ENCODE data around the gene LRP8.

GRCh38 chr1:53220962-53221286 lies 106.9 kb downstream of the LRP8 start:
- TF ChIP-seq PHF8 (IDR thresholded peaks at IDR 0.05; ENCODE audit: borderline replicate concordance, low read depth), result no peak
- TF ChIP-seq, protein P1, sequence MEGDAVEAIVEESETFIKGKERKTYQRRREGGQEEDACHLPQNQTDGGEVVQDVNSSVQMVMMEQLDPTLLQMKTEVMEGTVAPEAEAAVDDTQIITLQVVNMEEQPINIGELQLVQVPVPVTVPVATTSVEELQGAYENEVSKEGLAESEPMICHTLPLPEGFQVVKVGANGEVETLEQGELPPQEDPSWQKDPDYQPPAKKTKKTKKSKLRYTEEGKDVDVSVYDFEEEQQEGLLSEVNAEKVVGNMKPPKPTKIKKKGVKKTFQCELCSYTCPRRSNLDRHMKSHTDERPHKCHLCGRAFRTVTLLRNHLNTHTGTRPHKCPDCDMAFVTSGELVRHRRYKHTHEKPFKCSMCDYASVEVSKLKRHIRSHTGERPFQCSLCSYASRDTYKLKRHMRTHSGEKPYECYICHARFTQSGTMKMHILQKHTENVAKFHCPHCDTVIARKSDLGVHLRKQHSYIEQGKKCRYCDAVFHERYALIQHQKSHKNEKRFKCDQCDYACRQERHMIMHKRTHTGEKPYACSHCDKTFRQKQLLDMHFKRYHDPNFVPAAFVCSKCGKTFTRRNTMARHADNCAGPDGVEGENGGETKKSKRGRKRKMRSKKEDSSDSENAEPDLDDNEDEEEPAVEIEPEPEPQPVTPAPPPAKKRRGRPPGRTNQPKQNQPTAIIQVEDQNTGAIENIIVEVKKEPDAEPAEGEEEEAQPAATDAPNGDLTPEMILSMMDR (IDR thresholded peaks at IDR 0.05), result no peak
- no peak for TF ChIP-seq HEYL (CRISPR knock-in tag; IDR thresholded peaks at IDR 0.05)
- TF ChIP-seq PBX3 (IDR thresholded peaks at IDR 0.05), result no peak
